CD4-positive, alpha-beta memory T cell (primary cell): ENCODE data around the gene ASPN. TPM values are rescaled to one million over a fixed set of nuclear protein-coding genes. Genes with fewer than 3 reads are reported as not detected.

ENCODE experiments used
- CTCF ChIA-PET: fragments of 350-600 bp; sonication (Branson Sonifier 250); formaldehyde crosslinking; loops from one replicate; lab custom pipeline; 2021; ENCODE audit warnings: inconsistent platforms; ENCODE audit not compliant: partially characterized antibody; lab: Charles Lee
- POLR2A ChIA-PET: fragments of 350-600 bp; sonication (Branson Sonifier 250); formaldehyde crosslinking; loops from one replicate; lab custom pipeline; 2021; ENCODE audit not compliant: partially characterized antibody; lab: Charles Lee
- DNase-seq, 5 donors: peaks; one replicate each; pipeline versions ENCODE4 v3.0.0 to v3.0.0-alpha.2; 2020 to 2022; ENCODE audit warnings: mixed read lengths in 1 of 5
- H3K27ac ChIP-seq: one replicate; pipeline ENCODE4 v1.7.0; 2013; ENCODE audit warnings: low read depth, low read length
- H3K27me3 ChIP-seq: 2 replicates; pipeline ENCODE4 v1.7.0; 2013; ENCODE audit warnings: mild to moderate bottlenecking, low read length, moderate library complexity; ENCODE audit not compliant: insufficient read depth
- H3K36me3 ChIP-seq: 2 replicates; pipeline ENCODE4 v1.7.0; 2013; ENCODE audit warnings: mild to moderate bottlenecking, low read length, moderate library complexity; ENCODE audit not compliant: insufficient read depth
- H3K4me1 ChIP-seq: 2 replicates; pipeline ENCODE4 v1.7.0; 2013; ENCODE audit warnings: mild to moderate bottlenecking, low read length, moderate library complexity; ENCODE audit not compliant: insufficient read depth
- H3K4me3 ChIP-seq, 2 donors: one replicate each; pipeline ENCODE4 v1.7.0; 2013; ENCODE audit warnings: low read length in 2 of 2, mild to moderate bottlenecking in 1 of 2
- H3K9me3 ChIP-seq, 2 donors: one replicate each; pipeline ENCODE4 v1.7.0; 2013; ENCODE audit warnings: low read length in 2 of 2, control low read depth in 1 of 2; ENCODE audit not compliant: control insufficient read depth in 1 of 2
- H3K27ac Mint-ChIP-seq, 7 donors: one replicate each; pipeline ENCODE4 v1.8.0; 2020 to 2021; ENCODE audit warnings: mixed read lengths in 7 of 7, mild to moderate bottlenecking in 6 of 7, inconsistent platforms in 3 of 7, moderate library complexity in 3 of 7
- H3K27me3 Mint-ChIP-seq, 2 donors: one replicate each; pipeline ENCODE4 v1.8.0; 2020 to 2021; ENCODE audit warnings: mixed read lengths in 2 of 2
- H3K36me3 Mint-ChIP-seq, 2 donors: one replicate each; pipeline ENCODE4 v1.8.0; 2020 to 2021; ENCODE audit warnings: mixed read lengths in 2 of 2, inconsistent platforms in 1 of 2, mild to moderate bottlenecking in 1 of 2
- H3K4me1 Mint-ChIP-seq, 4 donors: one replicate each; pipeline ENCODE4 v1.8.0; 2020 to 2021; ENCODE audit warnings: mixed read lengths in 4 of 4, mild to moderate bottlenecking in 1 of 4
- H3K4me3 Mint-ChIP-seq, 8 donors: one replicate each; pipeline ENCODE4 v1.8.0; 2020 to 2021; ENCODE audit warnings: mixed read lengths in 8 of 8, mild to moderate bottlenecking in 7 of 8, moderate library complexity in 6 of 8, inconsistent platforms in 3 of 8
- H3K9me3 Mint-ChIP-seq, 8 donors: one replicate each; pipeline ENCODE4 v1.8.0; 2020 to 2021; ENCODE audit warnings: mixed read lengths in 8 of 8, mild to moderate bottlenecking in 5 of 8, inconsistent platforms in 3 of 8, moderate library complexity in 1 of 8
- intact Hi-C: fragments of 100-400 bp; cut with micrococcal nuclease; formaldehyde crosslinking; loops from one replicate; pipeline ENCODE4 v1.15.1; 2023
- polyA plus RNA-seq, 2 donors: library from polyadenylated mRNA; unstranded; fragments of 300-500 nt; fragmentation: Illumina TruSeq; gene quantifications; one replicate each; pipeline ENCODE4 v1.2.3, GENCODE V29; 2021
- total RNA-seq, 2 experiments: library from RNA; stranded (reverse); gene quantifications; one replicate each; pipeline ENCODE4 v1.2.3, GENCODE V29; 2021

ASPN gene
- total and polyA plus RNA-seq, 4 experiments from 2014 or later = not detected

DNA sequence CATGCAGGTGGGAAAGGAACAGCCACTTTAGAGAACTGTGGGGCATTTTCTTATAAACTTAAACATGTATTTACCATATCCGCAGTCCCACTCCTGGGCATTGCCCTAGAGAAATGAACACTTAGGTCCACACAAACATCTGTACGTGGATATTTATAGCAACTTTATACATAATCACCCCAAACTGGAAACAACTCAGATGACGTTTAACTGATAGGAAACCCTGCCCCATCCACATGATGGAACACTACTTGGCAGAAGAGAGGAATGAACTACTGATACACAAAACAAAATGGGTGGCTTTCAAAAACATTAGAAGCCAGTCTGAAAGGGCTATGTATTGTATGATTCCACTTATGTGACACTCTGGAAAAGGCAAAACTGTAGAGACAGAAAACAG, 31.0 kb upstream of the ASPN start:
- Mint-ChIP-seq H3K27ac (no peak overlapping the region), H3K9me3 (no peaks in the 10 kb centered on the region), H3K4me1 (no peaks in the 10 kb centered on the region), H3K27me3 (no peaks in the 10 kb centered on the region), H3K4me3 (no peak overlapping the region), H3K36me3 (no peaks in the 10 kb centered on the region)
- no peaks in the 10 kb centered on the region for H3K9me3 ChIP-seq
- no peaks in the 10 kb centered on the region for H3K36me3 ChIP-seq
- DNase-seq = no peak
- H3K4me1 ChIP-seq = no peaks in the 10 kb centered on the region
- POLR2A ChIA-PET = no interaction called here
- no peak overlapping the region for H3K27ac ChIP-seq
- no peaks in the 10 kb centered on the region for H3K27me3 ChIP-seq
- H3K4me3 ChIP-seq = no peak overlapping the region
- CTCF ChIA-PET = no interaction called here
- intact Hi-C loops = no loop called here

DNA sequence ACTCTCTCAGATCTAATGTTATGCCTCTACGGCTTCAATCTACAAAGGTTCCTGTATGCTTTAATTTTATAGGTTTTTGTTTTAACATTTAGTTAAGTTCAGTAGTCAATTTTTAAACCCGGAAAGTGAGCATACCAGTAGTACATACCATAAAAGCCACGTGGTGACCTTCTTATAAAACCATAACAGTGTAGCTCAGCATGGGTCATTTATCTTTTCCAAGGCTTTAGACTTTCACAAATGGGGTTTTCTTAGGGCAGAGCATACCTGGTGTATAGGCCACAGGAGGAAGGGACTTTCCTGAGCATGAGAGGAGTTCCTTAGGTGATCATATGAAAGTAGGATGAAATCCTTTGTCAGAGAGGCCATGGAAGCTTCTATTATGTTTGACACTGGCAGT, 30.3 kb upstream of the ASPN start:
- Histone ChIP-seq H3K27me3 (no peaks in the 10 kb centered on the region), H3K27ac (no peak overlapping the region), H3K4me3 (no peak overlapping the region), H3K4me1 (no peaks in the 10 kb centered on the region), H3K9me3 (no peaks in the 10 kb centered on the region), H3K36me3 (no peaks in the 10 kb centered on the region)
- Mint-ChIP-seq H3K9me3 (peaks cover 0 to 3% (median 0%) of the 10 kb centered on the region in 8 donors), H3K4me3 (no peak overlapping the region), H3K27ac (no peak overlapping the region), H3K36me3 (no peaks in the 10 kb centered on the region), H3K4me1 (peaks cover 0 to 1% (median 0%) of the 10 kb centered on the region in 4 donors), H3K27me3 (no peaks in the 10 kb centered on the region)
- ChIA-PET CTCF (no interaction called here), POLR2A (no interaction called here)
- no peak for DNase-seq
- intact Hi-C loops = no loop called here

DNA sequence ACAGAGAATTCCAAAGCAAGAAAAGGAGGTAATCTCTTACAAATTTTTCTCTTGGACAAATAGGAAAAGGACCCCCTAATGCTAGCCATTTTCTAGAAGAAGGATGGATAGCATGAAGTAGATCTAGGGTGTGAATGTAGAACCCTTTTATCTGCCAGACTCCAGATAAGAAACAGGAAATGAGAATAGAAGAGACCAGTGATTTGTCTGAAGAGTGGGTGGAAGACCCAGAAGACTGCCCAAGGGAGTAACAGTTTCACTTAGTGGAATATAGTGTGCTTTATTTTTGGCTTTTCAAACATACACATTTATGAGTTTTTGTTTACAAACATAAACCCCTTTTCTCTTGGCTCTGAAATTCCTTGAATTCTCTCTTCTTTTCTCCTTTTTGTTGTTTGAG, 28.4 kb upstream of the ASPN start:
- ChIA-PET CTCF (no interaction called here), POLR2A (no interaction called here)
- Mint-ChIP-seq H3K4me3 (no peak overlapping the region), H3K27ac (no peak overlapping the region), H3K9me3 (peaks cover 0 to 3% (median 0%) of the 10 kb centered on the region in 8 donors), H3K27me3 (no peaks in the 10 kb centered on the region), H3K36me3 (no peaks in the 10 kb centered on the region), H3K4me1 (peaks cover 0 to 4% (median 2%) of the 10 kb centered on the region in 4 donors)
- Histone ChIP-seq H3K36me3 (no peaks in the 10 kb centered on the region), H3K27ac (no peak overlapping the region), H3K27me3 (no peaks in the 10 kb centered on the region), H3K4me1 (no peaks in the 10 kb centered on the region), H3K9me3 (no peaks in the 10 kb centered on the region), H3K4me3 (no peak overlapping the region)
- DNase-seq = no peak
- intact Hi-C loops = no loop called here

DNA sequence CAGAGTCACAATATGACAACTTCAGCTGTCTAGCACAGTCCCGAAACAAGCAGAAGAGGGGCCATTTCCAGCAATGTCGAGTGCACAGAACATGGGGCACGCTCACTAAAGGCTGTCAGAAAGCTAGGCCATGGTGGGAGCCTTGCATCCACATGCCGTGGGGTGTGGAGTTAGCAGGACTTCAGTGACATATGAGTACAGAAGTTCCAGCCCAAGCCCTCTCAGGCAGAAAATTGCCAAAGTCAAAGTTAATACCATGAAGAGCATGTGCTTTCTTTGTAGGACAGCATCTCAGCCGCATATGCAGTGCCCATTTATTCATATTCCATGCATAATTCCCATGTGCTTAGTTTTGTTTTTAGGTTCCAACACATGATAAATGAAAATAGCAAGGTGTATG, 26.7 kb upstream of the ASPN start:
- CTCF ChIA-PET = no interaction called here
- no peak for DNase-seq
- POLR2A ChIA-PET = no interaction called here
- no peak overlapping the region for H3K27ac Mint-ChIP-seq
- peaks cover 0 to 3% (median 0%) of the 10 kb centered on the region in 8 donors for H3K9me3 Mint-ChIP-seq
- H3K27me3 Mint-ChIP-seq = no peaks in the 10 kb centered on the region
- H3K27me3 ChIP-seq = no peaks in the 10 kb centered on the region
- H3K9me3 ChIP-seq = no peaks in the 10 kb centered on the region
- H3K4me3 ChIP-seq = no peak overlapping the region
- peaks cover 0 to 4% (median 2%) of the 10 kb centered on the region in 4 donors for H3K4me1 Mint-ChIP-seq
- H3K27ac ChIP-seq = no peak overlapping the region
- H3K4me3 Mint-ChIP-seq = no peak overlapping the region
- intact Hi-C loops = no loop called here
- H3K36me3 Mint-ChIP-seq = no peaks in the 10 kb centered on the region
- H3K36me3 ChIP-seq = no peaks in the 10 kb centered on the region
- H3K4me1 ChIP-seq = no peaks in the 10 kb centered on the region

DNA sequence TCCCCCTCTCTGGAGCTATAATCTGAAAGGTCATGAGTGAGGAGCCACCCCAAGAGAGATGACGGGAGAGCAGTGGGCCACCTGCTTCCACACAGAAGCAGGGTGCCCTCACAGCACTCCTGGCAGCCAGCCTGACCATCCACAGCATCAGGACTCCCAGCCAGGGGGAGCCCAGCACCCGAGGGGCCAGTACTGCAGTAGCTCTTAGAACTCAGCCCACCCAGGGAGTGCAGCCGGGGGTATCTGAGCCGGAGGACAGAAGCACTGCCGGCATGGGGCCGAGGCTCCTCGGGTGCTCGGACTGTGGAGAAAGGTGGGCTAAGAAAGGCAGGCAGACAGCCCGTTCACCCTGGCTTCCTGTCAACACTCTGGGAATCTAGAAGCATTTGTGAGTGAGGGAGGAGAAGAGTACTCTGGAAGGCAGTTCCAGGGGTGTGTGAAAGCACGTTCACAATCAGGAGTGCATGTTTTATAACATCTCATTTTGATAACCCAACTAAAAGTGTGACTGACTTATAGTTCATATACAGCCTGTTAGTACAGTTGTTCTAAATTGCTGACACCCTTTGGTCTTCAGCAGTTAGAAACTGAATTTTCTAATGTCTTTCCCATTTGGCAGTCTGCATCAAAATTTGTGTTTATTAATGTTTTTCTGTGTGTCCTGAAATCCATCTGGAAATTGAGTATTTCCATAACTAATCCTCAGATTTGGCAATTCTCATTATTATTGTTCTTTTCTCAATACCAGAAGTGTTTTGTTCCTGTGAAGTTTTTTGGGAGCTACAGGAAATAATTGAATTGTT, 25.9 kb upstream of the ASPN start:
- POLR2A ChIA-PET = no interaction called here
- Histone ChIP-seq H3K27me3 (no peaks in the 10 kb centered on the region), H3K27ac (no peak overlapping the region), H3K4me1 (no peaks in the 10 kb centered on the region), H3K36me3 (no peaks in the 10 kb centered on the region), H3K4me3 (no peak overlapping the region), H3K9me3 (no peaks in the 10 kb centered on the region)
- Mint-ChIP-seq H3K27me3 (no peaks in the 10 kb centered on the region), H3K4me1 (peaks cover 0 to 4% (median 2%) of the 10 kb centered on the region in 4 donors), H3K9me3 (peaks cover 0 to 3% (median 0%) of the 10 kb centered on the region in 8 donors), H3K36me3 (no peaks in the 10 kb centered on the region), H3K27ac (no peak overlapping the region), H3K4me3 (no peak overlapping the region)
- DNase-seq = no peak
- CTCF ChIA-PET = no interaction called here
- intact Hi-C loops = no loop called here

DNA sequence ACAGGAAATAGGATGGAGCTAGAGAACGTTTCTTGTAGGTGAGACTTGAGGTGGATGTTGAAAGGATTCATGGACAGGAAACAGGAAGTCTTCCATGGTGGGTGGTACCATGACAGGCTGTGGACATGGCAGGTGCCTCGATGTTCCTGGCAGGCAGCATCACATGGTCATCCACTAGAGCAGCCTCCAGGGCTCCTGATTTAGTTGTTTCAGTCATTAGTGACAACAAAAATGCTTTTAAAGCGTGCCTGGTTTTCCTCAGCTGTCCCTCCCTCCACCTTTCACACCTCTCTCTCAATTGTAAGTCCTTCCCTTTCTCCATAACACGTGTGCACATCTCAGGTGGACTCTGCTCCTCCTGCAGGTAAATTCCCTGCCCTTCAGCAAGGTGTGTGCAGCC, 25.2 kb upstream of the ASPN start:
- POLR2A ChIA-PET = no interaction called here
- H3K27ac Mint-ChIP-seq = no peak overlapping the region

DNA sequence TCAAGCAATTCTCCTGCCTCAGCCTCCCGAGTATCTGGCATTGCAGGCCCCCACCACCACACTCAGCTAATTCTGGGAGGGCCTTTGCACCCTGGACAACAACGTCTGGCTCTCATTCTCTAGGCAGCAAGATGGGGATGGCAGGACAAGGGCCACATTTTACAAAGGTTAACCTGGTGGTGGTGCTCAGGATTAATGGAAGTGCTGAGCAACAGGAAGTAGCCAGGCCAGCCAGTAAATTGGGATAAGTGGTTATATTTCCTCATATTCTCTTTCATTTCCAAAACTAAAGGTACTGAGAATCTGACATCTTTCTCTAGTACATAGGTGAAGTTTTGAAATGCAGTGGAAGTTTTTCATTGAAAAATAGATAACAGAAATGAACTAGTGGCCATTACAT, 24.7 kb upstream of the ASPN start:
- Histone ChIP-seq H3K4me1 (no peaks in the 10 kb centered on the region), H3K27me3 (no peaks in the 10 kb centered on the region), H3K9me3 (no peaks in the 10 kb centered on the region), H3K36me3 (no peaks in the 10 kb centered on the region), H3K4me3 (no peak overlapping the region), H3K27ac (no peak overlapping the region)
- Mint-ChIP-seq H3K4me3 (no peak overlapping the region), H3K36me3 (no peaks in the 10 kb centered on the region), H3K9me3 (peaks cover 0 to 3% (median 0%) of the 10 kb centered on the region in 8 donors), H3K4me1 (peaks cover 0 to 4% (median 2%) of the 10 kb centered on the region in 4 donors), H3K27me3 (no peaks in the 10 kb centered on the region), H3K27ac (peak overlapping the region in 1 of 7 donors; percentile 67)
- no peak for DNase-seq
- intact Hi-C loops = no loop called here
- CTCF ChIA-PET = no interaction called here
- POLR2A ChIA-PET = no interaction called here

More for the DNA sequence above, 25.2 kb upstream of the ASPN start:
- Mint-ChIP-seq H3K9me3 (peaks cover 0 to 3% (median 0%) of the 10 kb centered on the region in 8 donors), H3K4me1 (peaks cover 0 to 4% (median 2%) of the 10 kb centered on the region in 4 donors), H3K36me3 (no peaks in the 10 kb centered on the region), H3K4me3 (no peak overlapping the region), H3K27me3 (no peaks in the 10 kb centered on the region)
- Histone ChIP-seq H3K9me3 (no peaks in the 10 kb centered on the region), H3K36me3 (no peaks in the 10 kb centered on the region), H3K4me3 (no peak overlapping the region), H3K27me3 (no peaks in the 10 kb centered on the region), H3K4me1 (no peaks in the 10 kb centered on the region), H3K27ac (no peak overlapping the region)
- DNase-seq = no peak
- CTCF ChIA-PET = no interaction called here
- intact Hi-C loops = no loop called here
